HG02642 (cell line): Measurements from ENCODE around the gene METTL16.

Experiments used
- ATAC-seq: cut with Tn5 transposase; IDR thresholded peaks from one replicate; pipeline ENCODE4 v1.9.1; 2021; ENCODE audit warnings: mild to moderate bottlenecking; ENCODE audit not compliant: unreplicated experiment, poor library complexity

The METTL16 gene

DNA sequence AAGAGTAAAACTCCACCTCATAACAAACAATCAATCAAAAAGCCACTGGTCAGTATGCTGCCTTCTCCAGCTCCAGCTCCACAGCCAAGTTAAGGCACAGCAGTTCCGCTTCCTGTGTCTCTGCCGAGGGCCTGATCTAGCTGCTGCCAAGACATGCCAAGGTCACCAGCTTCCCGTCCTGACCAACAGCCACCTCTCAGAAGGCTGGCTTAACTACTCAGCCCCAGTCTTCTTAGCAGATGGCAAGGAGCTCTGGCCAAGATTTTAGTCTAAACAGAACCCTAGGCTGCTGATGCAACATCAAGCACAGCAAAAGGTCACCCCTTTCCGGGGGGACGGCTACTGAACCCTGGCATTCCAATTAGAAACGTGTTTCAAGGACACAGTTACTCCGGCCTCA, 93.1 kb downstream of the METTL16 start:
- ATAC-seq = no peak

GRCh38 chr17:2416010-2416734, 95.5 kb downstream of the METTL16 start:
- peak; percentile 45 for ATAC-seq

DNA sequence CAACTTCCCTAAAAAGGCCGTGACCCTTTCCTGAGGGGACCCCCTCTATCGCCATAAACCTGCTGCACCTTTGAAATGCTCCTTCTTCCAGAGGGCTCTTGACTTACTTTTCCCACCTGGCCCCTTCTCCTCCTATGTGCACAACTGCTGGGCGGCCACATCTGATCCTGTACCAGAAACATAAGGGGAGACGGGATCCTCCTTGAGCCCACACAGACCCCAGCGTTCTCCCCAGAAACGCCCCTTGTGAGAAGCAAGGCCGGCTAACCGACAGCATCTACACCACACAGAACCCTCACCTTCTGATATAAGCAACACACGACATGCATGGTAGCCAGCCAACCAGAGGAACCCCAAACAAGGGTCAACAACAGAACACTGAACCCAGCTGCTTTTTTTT, 96.6 kb downstream of the METTL16 start:
- no peak for ATAC-seq

DNA sequence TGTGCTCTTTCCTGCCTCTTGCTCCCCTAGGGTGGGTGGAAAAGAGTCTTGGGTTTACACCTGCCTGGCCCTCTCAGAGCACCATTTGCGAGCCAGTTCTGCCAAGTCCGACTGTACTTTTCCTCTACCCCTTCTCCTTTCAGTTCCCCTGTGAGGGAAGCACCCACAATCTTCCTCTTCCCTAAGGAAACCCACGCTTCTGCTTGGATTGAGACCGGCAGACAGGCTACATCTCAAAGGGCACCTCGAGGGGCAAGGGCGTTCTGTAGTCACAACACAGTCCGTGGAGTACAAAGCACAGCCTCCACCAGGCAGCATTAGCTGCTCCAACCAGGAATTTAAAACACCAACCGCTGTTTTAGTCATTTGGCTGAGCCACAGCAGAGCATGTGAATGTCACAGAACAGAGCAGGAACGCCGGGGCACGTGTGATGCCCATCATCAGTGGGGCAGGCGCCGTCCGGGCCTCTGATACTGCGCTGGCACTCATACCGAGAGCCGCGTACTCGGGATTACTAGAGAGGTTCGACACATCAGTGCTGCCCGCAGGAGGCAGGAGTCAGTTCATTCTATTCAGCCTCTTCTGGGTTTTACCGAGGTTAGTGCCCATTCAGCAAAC, 97.1 kb downstream of the METTL16 start:
- ATAC-seq = no peak

GRCh38 chr17:2412561-2413021, 99.1 kb downstream of the METTL16 start:
- ATAC-seq = no peak

DNA sequence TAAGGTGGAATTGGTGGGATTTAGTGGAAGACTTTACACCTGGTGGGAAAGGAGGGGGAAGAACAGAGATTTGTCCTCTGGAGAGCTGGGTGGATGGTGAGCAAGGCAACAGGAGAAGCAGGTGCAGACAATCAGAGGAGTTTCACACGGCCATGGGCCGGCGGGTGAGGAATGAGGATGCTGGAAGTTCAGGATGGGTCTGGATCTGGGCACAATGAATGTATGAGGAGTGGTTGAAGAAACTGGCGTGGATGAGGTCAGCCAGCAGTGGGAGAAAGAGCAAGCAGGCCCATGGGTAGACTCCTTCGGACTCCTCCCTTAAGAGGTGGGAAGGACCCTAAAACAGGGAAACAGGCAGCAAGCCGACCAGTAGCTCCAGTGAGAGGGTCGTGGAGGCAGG, 100.7 kb downstream of the METTL16 start:
- ATAC-seq = no peak

- no peak for ATAC-seq
Observed at GRCh38 chr17:2406903-2407790, 104.5 kb downstream of the METTL16 start.

DNA sequence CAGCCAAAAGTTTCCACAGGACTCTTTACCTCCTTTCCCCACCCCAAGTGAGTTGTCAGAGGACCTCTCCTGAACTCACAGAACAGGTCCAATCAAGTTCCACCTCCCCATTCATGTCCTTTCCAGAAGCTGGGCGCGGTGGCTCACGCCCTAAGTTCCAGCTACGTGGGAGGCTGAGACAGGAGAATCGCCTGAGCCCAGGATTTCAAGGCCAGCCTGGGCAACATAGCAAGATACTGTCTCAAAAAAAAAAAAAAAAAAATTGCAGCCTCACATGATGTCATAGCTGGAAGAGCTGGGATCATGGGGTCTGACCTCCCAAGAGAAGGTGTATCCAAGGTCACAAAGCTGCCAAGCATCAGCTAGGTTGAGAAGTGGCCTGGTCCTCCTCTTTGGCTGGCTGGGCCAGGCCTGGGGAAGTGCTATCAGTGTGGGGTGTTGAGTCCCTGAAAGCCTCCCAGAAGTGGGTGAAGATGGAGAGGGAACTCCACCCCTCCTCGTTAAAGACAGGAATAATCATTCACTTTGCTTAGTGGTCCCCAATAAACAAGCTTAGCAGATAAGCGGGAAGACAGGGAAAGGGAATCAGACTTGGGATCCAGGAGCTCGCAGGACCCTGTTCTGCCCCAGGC, 105.3 kb downstream of the METTL16 start:
- no peak for ATAC-seq

- no peak for ATAC-seq
Observed at GRCh38 chr17:2405247-2405926, 106.3 kb downstream of the METTL16 start.

DNA sequence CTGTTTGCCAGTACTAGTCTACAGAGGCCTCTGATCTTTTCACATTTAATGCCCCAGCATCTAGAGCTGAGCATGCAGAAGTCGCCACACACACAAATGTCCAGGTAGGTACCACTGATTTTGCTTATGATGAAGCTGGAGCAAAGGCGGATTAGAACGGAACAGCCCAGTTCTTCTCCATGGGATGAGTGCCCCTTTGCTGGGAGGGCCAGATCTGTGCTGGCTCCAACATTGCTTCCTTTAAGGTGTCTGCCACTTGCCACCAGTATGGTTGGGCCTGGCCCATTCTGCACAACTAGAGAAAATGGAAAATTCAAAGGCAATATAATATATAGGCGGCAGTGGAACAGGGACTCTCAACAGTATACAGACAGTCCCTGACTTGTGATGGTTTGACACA, 108.6 kb downstream of the METTL16 start:
- no peak for ATAC-seq

DNA sequence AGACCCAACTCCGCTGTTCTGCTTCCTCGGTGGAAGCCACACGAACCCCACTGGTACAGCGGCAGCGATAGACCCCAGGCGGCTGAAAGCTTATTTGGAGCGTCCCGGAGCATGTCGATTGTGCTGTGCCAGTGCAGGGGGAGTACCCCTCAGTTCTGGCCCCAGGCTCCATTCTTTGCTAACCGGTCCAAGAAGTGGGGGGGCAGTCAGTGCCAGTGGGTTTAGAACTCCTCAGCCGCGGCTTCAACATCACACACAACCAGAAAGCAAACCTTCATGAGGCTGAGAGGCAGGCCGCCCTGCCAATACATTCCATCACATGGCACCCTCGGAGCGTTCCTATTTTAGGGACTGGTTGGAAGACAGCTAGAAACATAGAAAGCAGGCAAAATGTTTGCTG, 109.1 kb downstream of the METTL16 start:
- no peak for ATAC-seq

DNA sequence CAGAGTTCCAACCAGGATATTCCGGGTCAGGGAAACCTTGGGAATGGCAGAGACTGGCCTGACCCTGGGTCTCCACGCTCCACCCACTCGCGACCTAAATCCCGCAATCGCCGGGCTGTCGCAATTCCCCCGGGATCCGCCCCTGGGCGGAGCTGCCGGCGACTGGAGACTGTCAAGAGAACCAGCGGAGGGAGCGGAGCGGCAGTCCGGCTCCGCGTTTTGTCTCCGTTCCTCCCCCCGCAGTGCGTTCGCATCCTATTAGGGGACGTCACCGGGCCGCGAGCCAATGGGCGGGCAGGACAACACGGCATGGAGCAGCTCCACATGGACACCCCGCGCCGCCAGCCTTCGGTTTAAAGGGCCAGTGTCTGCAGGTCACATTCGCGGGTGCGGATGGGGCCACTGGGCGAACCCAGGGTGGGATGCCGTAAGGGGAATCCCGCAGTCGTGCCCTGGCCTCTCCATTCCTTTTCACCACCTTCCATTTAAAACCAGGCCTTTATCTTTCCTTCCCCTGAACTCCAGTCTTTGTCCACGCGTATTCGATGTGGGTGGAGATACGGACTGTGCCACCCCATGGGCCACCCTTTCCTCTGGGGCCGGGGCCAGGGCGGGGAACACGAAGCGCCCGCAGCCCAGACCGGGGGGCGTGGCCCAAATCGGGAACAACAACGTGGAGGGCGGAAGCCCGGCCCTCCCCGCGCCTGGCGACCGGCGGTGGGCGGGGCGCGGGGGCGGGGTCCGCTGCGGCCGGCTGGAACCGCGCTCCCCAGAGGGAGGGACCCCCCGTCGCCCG, 110.1 kb downstream of the METTL16 start:
- peak; percentile 63 for ATAC-seq

DNA sequence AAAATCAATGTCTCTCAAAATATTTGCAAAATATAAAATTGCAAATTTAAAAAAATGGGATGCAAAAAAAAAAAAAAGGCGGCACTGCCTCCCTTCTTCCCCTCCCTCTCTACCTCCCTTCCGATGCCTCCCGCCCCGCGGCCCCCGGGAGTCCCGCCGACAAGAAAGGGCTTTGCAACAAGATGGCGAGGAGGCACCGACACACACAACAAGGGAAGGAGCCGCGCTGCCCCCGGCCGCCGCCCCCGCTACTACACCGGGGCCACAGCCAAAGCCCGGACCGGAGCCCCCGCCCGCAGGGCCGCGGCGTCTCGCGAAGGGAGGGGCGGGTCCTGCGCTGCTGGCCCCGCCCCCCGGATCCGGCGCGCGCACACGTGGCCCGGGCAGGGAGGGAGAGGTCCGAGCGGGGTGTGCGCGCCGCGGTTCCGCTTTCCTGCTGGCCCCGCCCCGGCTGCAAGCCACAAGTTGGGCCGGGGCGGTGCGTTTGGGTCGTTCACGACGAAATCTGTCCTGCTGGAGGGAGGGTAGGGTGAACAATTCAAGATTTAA, 110.7 kb downstream of the METTL16 start, which contains the start of gene MNT:
Gene MNT (minus strand): TSS at position 184 of the 549 bp plus-strand sequence. CDS start 348 bp downstream, outside the sequence.
- peak; percentile 44 for ATAC-seq

- ATAC-seq = no peak
Observed at GRCh38 chr17:2400474-2400866, 111.2 kb downstream of the METTL16 start.

- peak; percentile 40 for ATAC-seq
Observed at GRCh38 chr17:2399572-2400473, 111.9 kb downstream of the METTL16 start.

GRCh38 chr17:2398655-2399571, 112.8 kb downstream of the METTL16 start:
- no peak for ATAC-seq

DNA sequence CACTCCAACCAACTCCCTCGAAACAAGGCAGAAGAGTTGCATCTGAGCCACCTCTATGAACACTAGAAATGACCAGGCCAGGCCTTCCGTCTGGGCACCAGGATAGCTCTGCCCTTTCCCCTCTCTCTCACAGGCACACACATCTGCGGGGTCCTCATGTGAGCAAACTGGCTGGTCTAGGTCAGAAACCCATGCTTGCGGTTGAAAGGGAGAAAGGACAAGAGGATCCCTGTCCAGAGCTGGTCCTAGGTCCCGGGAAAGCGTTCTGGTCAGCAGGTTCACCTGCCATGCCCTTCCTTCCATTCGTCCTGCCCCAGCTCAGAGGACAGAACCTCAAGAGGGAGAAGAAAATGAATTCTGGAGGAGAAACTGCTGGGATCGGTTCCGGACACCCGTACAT, 113.5 kb downstream of the METTL16 start:
- no peak for ATAC-seq
